ENCODE data around the gene EYA3. TPM values are rescaled to one million over a fixed set of nuclear protein-coding genes. Genes with fewer than 3 reads are reported as not detected.
A peak's percentile ranks its signal among the peaks of the same experiment; 100 is the strongest.

EYA3 gene
- total and polyA plus RNA-seq, 2 donors (not counting 3 experiments of a cell fraction or from before 2014, with no cell fraction given) = 12.7 to 33.0 TPM

DNA sequence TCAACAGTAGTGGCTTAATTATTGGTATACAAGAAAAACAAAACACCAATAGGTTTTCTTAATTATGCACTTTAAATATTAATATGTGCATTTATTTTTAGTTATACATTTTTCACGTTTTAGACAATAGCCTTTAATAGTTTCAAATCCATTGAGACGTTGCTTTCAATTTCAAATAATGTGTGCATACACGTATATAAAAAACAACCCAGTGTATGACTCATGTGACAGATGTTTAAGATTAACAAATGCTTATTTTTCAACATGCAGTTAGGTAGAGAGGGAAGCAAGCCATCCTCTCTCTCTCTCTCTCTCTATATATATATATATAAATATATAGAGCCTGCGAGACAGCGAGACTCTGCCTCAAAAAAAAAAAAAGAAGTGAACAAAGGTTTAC, 24.3 kb downstream of the EYA3 start:
- Histone ChIP-seq H3K4me1 (ENCODE audit: control insufficient read depth, extremely low read depth, insufficient read depth, low read length) (peaks cover 48% of the 10 kb centered on the region), H3K9ac (replicated peaks; ENCODE audit: extremely low read depth, insufficient read depth, low read length) (no peak overlapping the region), H3K4me3 (replicated peaks in 1 of 3; ENCODE audit: insufficient read depth in 1 of 3, low read depth in 1 of 3, low read length in 3 of 3) (peak overlapping the region in 1 of 3 experiments; percentile 62), H3K9me1 (replicated peaks; ENCODE audit: control insufficient read depth, extremely low read depth, insufficient read depth, low read length) (no peaks in the 10 kb centered on the region), H3K9me3 (replicated peaks; ENCODE audit: control insufficient read depth, insufficient read depth, low read length) (no peaks in the 10 kb centered on the region), H3K79me2 (ENCODE audit: control insufficient read depth, insufficient read depth, low read length) (peaks cover 46% of the 10 kb centered on the region), H2AFZ (ENCODE audit: low read depth, low read length) (no peak overlapping the region), H3K4me2 (ENCODE audit: insufficient read depth, low read length) (peak overlapping the region; percentile 90), H3K27me3 (ENCODE audit: control insufficient read depth in 2 of 2, insufficient read depth in 2 of 2, low read length in 2 of 2) (no peaks in the 10 kb centered on the region), H3K36me3 (ENCODE audit: control insufficient read depth in 2 of 2, extremely low read depth in 1 of 2, insufficient read depth in 2 of 2, low read length in 2 of 2) (no peaks in the 10 kb centered on the region), H4K20me1 (replicated peaks; ENCODE audit: control insufficient read depth, extremely low read depth, insufficient read depth, low read length) (no peaks in the 10 kb centered on the region), H3K27ac (ENCODE audit: insufficient read depth, low read depth, low read length) (peak overlapping the region; percentile 75)
- intact Hi-C loops (cut with micrococcal nuclease) = loop anchor here (2.0 kb wide), 1 partner anchor 35 kb away; no protein-coding TSS in a partner anchor
- no TSS peak for BruUV-seq (replicated peaks)
- TF ChIP-seq MYC (IDR thresholded peaks at IDR 0.05; ENCODE audit: low read depth, low read length) (no peak), JUN (IDR thresholded peaks at IDR 0.05; ENCODE audit: borderline replicate concordance, insufficient read depth, insufficient read length, low read depth) (peak; percentile 74), GATA2 (IDR thresholded peaks at IDR 0.05; ENCODE audit: insufficient read depth, insufficient read length, low read depth, low read length) (peak; percentile 12), FOS (IDR thresholded peaks at IDR 0.05; ENCODE audit: borderline replicate concordance, insufficient read depth, low read length) (peak; percentile 65)
- ChIA-PET POLR2A (no interaction called here), CTCF (no interaction called here)
- DNase-seq (ENCODE audit: low read depth, low spot score) = peak; percentile 72
- FAIRE-seq = no peak
- dilution Hi-C loops (cut with MboI; ENCODE audit: extremely low pct_ligation_motif_present, low sequenced_read_pairs) = no loop called here

- Histone ChIP-seq H3K4me1 (ENCODE audit: control insufficient read depth, extremely low read depth, insufficient read depth, low read length) (peaks cover 47% of the 10 kb centered on the region), H3K9me1 (replicated peaks; ENCODE audit: control insufficient read depth, extremely low read depth, insufficient read depth, low read length) (no peaks in the 10 kb centered on the region), H3K27ac (ENCODE audit: insufficient read depth, low read depth, low read length) (peak overlapping the region; percentile 75), H3K27me3 (ENCODE audit: control insufficient read depth in 2 of 2, insufficient read depth in 2 of 2, low read length in 2 of 2) (no peaks in the 10 kb centered on the region), H3K9ac (replicated peaks; ENCODE audit: extremely low read depth, insufficient read depth, low read length) (no peak overlapping the region), H3K4me2 (ENCODE audit: insufficient read depth, low read length) (peak overlapping the region; percentile 50), H3K36me3 (ENCODE audit: control insufficient read depth in 2 of 2, extremely low read depth in 1 of 2, insufficient read depth in 2 of 2, low read length in 2 of 2) (no peaks in the 10 kb centered on the region), H3K9me3 (replicated peaks; ENCODE audit: control insufficient read depth, insufficient read depth, low read length) (no peaks in the 10 kb centered on the region), H3K4me3 (replicated peaks in 1 of 3; ENCODE audit: insufficient read depth in 1 of 3, low read depth in 1 of 3, low read length in 3 of 3) (no peak overlapping the region), H3K79me2 (ENCODE audit: control insufficient read depth, insufficient read depth, low read length) (peaks cover 50% of the 10 kb centered on the region), H2AFZ (ENCODE audit: low read depth, low read length) (no peak overlapping the region), H4K20me1 (replicated peaks; ENCODE audit: control insufficient read depth, extremely low read depth, insufficient read depth, low read length) (no peaks in the 10 kb centered on the region)
- POLR2A ChIA-PET = no interaction called here
- BruUV-seq (replicated peaks) = no TSS peak
- CTCF ChIA-PET = no interaction called here
- dilution Hi-C loops (cut with MboI; ENCODE audit: extremely low pct_ligation_motif_present, low sequenced_read_pairs) = no loop called here
- DNase-seq (ENCODE audit: low read depth, low spot score) (peak; percentile 89), FAIRE-seq (peak; percentile 84)
- intact Hi-C loops (cut with micrococcal nuclease) = no loop called here
- no peak for TF ChIP-seq GATA2 (IDR thresholded peaks at IDR 0.05; ENCODE audit: insufficient read depth, insufficient read length, low read depth, low read length)
- peak; percentile 46 for TF ChIP-seq POLR2AphosphoS5 (IDR thresholded peaks at IDR 0.05; ENCODE audit: insufficient read depth, low read depth, low read length)
- no peak for TF ChIP-seq MYC (IDR thresholded peaks at IDR 0.05; ENCODE audit: low read depth, low read length)
- peak; percentile 61 for TF ChIP-seq JUN (IDR thresholded peaks at IDR 0.05; ENCODE audit: borderline replicate concordance, insufficient read depth, insufficient read length, low read depth)
- TF ChIP-seq FOS (IDR thresholded peaks at IDR 0.05; ENCODE audit: borderline replicate concordance, insufficient read depth, low read length) = peak; percentile 78
- TF ChIP-seq POLR2A (IDR thresholded peaks at IDR 0.05; ENCODE audit: low read depth, low read length) = no peak
These were observed 25.6 kb downstream of the EYA3 start for GRCh38 chr1:28062806-28063205.

Data from endothelial cell of umbilical vein (primary cell).